ENCODE data around the gene NRG3.

DNA sequence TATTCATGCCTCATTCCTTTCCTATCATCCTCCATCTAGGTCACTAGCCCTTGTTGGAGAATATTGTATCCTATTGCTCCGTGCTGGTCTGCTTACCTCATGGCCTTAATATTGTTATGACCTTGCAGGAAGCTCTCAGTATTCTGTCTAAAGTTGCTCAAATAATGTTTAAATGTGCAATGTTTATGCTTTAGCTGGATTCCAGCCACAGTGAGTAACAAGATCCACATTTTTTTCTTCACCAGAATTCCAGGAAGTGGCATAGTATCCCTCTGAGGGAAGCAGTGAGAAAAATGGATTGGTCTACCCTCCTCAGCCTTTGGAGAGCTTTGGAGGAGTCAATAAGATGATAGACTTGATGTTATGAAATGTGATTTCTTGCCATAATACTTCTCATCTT, 402.6 kb downstream of the NRG3 start:
- no peak for TF ChIP-seq CTCF (IDR thresholded peaks at IDR 0.05 in 2 of 3, conservative IDR thresholded peaks at IDR 0.05 in 1 of 3; ENCODE audit: borderline replicate concordance in 1 of 3, insufficient read depth in 1 of 3, low read depth in 2 of 3, low read length in 2 of 3)
- TF ChIP-seq SIN3A (IDR thresholded peaks at IDR 0.05; ENCODE audit: low read depth): no peak
- no peak for TF ChIP-seq POLR2A (IDR thresholded peaks at IDR 0.05; ENCODE audit: borderline replicate concordance, extremely low read depth, insufficient read depth, insufficient read length)
- TF ChIP-seq, protein P1, sequence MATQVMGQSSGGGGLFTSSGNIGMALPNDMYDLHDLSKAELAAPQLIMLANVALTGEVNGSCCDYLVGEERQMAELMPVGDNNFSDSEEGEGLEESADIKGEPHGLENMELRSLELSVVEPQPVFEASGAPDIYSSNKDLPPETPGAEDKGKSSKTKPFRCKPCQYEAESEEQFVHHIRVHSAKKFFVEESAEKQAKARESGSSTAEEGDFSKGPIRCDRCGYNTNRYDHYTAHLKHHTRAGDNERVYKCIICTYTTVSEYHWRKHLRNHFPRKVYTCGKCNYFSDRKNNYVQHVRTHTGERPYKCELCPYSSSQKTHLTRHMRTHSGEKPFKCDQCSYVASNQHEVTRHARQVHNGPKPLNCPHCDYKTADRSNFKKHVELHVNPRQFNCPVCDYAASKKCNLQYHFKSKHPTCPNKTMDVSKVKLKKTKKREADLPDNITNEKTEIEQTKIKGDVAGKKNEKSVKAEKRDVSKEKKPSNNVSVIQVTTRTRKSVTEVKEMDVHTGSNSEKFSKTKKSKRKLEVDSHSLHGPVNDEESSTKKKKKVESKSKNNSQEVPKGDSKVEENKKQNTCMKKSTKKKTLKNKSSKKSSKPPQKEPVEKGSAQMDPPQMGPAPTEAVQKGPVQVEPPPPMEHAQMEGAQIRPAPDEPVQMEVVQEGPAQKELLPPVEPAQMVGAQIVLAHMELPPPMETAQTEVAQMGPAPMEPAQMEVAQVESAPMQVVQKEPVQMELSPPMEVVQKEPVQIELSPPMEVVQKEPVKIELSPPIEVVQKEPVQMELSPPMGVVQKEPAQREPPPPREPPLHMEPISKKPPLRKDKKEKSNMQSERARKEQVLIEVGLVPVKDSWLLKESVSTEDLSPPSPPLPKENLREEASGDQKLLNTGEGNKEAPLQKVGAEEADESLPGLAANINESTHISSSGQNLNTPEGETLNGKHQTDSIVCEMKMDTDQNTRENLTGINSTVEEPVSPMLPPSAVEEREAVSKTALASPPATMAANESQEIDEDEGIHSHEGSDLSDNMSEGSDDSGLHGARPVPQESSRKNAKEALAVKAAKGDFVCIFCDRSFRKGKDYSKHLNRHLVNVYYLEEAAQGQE (IDR thresholded peaks at IDR 0.05; ENCODE audit: low read depth): no peak
- TF ChIP-seq POLR2AphosphoS5 (IDR thresholded peaks at IDR 0.05; ENCODE audit: low read depth, low read length): no peak
- TF ChIP-seq CEBPB (IDR thresholded peaks at IDR 0.05; ENCODE audit: low read depth): no peak
- TF ChIP-seq EZH2 (IDR thresholded peaks at IDR 0.05): no peak
- TF ChIP-seq YY1 (IDR thresholded peaks at IDR 0.05; ENCODE audit: extremely low read depth, insufficient replicate concordance, low read depth, low read length): no peak
- no peak for TF ChIP-seq ZFX (IDR thresholded peaks at IDR 0.05)
- TF ChIP-seq RAD21 (IDR thresholded peaks at IDR 0.05; ENCODE audit: low read depth): no peak
- TF ChIP-seq, protein P2, sequence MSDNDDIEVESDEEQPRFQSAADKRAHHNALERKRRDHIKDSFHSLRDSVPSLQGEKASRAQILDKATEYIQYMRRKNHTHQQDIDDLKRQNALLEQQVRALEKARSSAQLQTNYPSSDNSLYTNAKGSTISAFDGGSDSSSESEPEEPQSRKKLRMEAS (IDR thresholded peaks at IDR 0.05): no peak
- no peak for TF ChIP-seq SP1 (IDR thresholded peaks at IDR 0.05; ENCODE audit: low read depth)
- TF ChIP-seq SRF (IDR thresholded peaks at IDR 0.05; ENCODE audit: low read depth): no peak
- no peak for TF ChIP-seq JUND (IDR thresholded peaks at IDR 0.05)
